RWPE1 (cell line): ENCODE measurements around the gene ANKRD36C.
A peak's percentile ranks its signal among the peaks of the same experiment; 100 is the strongest.
"Not testable (repeated sequence)": the region's sequence is repeated elsewhere in the genome, so short reads cannot be mapped to it uniquely, and the experiment has no call there.

Source experiments
- CTCF ChIA-PET: fragments of 350-600 bp; sonication (Branson Sonifier 250); formaldehyde crosslinking; extraction: SDS; loops from one replicate; lab custom pipeline; 2021; lab: Yijun Ruan, JAX
- POLR2A ChIA-PET: fragments of 400-600 bp; formaldehyde crosslinking; extraction: SDS; loops from one replicate; lab custom pipeline; 2020; ENCODE audit warnings: antibody characterized with exemption; ENCODE audit not compliant: low non-redundant PET; lab: Yijun Ruan, JAX
- DNase-seq: peaks from one replicate; pipeline ENCODE4 v3.0.0; 2012; ENCODE audit warnings: low spot score
- H3K27ac ChIP-seq: fragments of 450-650 bp; 2 replicates; pipeline ENCODE4 v1.5.1; 2017
- CTCF ChIP-seq: fragments of 450-650 bp; conservative IDR thresholded peaks from 2 replicates; pipeline ENCODE4 v1.5.1; 2017; ENCODE audit warnings: low read depth, mild to moderate bottlenecking

The ANKRD36C gene

GRCh38 chr2:96022701-96023447 lies 31.2 kb upstream of the ANKRD36C start:
- POLR2A ChIA-PET: not testable (repeated sequence)
- TF ChIP-seq CTCF: peak; percentile 85
- H3K27ac ChIP-seq: peak overlapping the region; percentile 30
- DNase-seq: peak; percentile 49
- CTCF ChIA-PET: interaction anchor here (0.5 to 4.1 kb wide), 12 partner anchors 77 to 490 kb away, joined by 3 to 27 read pairs (median 4); partner anchors contain the start of genes ADRA2B and ASTL

GRCh38 chr2:96022126-96022525 lies 30.5 kb upstream of the ANKRD36C start:
- H3K27ac ChIP-seq, DNase-seq, POLR2A ChIA-PET: not testable (repeated sequence)
- CTCF ChIA-PET: interaction anchor here (0.5 to 4.1 kb wide), 12 partner anchors 78 to 491 kb away, joined by 3 to 27 read pairs (median 4); partner anchors contain the start of genes ADRA2B and ASTL

- CTCF ChIA-PET, DNase-seq, H3K27ac ChIP-seq, POLR2A ChIA-PET: not testable (repeated sequence)
Observed at GRCh38 chr2:96021142-96021541, 29.5 kb upstream of the ANKRD36C start.

- POLR2A ChIA-PET, CTCF ChIA-PET, H3K27ac ChIP-seq, DNase-seq: not testable (repeated sequence)
Observed at GRCh38 chr2:96019909-96020590, 28.4 kb upstream of the ANKRD36C start.

GRCh38 chr2:96016321-96016720 lies 24.7 kb upstream of the ANKRD36C start:
- H3K27ac ChIP-seq, POLR2A ChIA-PET, CTCF ChIA-PET, DNase-seq: not testable (repeated sequence)

GRCh38 chr2:96012792-96013264 lies 21.2 kb upstream of the ANKRD36C start:
- DNase-seq, H3K27ac ChIP-seq, POLR2A ChIA-PET, CTCF ChIA-PET: not testable (repeated sequence)

GRCh38 chr2:96012086-96012791 lies 20.6 kb upstream of the ANKRD36C start:
- POLR2A ChIA-PET, CTCF ChIA-PET, H3K27ac ChIP-seq, DNase-seq: not testable (repeated sequence)

GRCh38 chr2:96011129-96011455 lies 19.5 kb upstream of the ANKRD36C start:
- POLR2A ChIA-PET, CTCF ChIA-PET, H3K27ac ChIP-seq, DNase-seq: not testable (repeated sequence)

GRCh38 chr2:96010320-96011128 lies 18.9 kb upstream of the ANKRD36C start:
- POLR2A ChIA-PET, CTCF ChIA-PET, H3K27ac ChIP-seq: not testable (repeated sequence)
- DNase-seq: peak; percentile 70

- H3K27ac ChIP-seq, CTCF ChIA-PET, POLR2A ChIA-PET, DNase-seq: not testable (repeated sequence)
Observed at GRCh38 chr2:96009833-96010232, 18.2 kb upstream of the ANKRD36C start.

- POLR2A ChIA-PET, CTCF ChIA-PET, DNase-seq, H3K27ac ChIP-seq: not testable (repeated sequence)
Observed at GRCh38 chr2:96008051-96008450, 16.4 kb upstream of the ANKRD36C start.

- DNase-seq, POLR2A ChIA-PET, H3K27ac ChIP-seq: not testable (repeated sequence)
- CTCF ChIA-PET: interaction anchor here (0.8 kb wide), 1 partner anchor 105 kb away, joined by 3 read pairs; no protein-coding TSS in a partner anchor
Observed at GRCh38 chr2:96006248-96006647, 14.6 kb upstream of the ANKRD36C start.
